ENCODE measurements around the gene CADPS2.

CADPS2 gene

GRCh38 chr7:122677149-122677548, 209.1 kb downstream of the CADPS2 start:
- no peak for ATAC-seq

GRCh38 chr7:122676466-122676865, 209.8 kb downstream of the CADPS2 start:
- no peak for ATAC-seq
- TF ChIP-seq, protein P1, sequence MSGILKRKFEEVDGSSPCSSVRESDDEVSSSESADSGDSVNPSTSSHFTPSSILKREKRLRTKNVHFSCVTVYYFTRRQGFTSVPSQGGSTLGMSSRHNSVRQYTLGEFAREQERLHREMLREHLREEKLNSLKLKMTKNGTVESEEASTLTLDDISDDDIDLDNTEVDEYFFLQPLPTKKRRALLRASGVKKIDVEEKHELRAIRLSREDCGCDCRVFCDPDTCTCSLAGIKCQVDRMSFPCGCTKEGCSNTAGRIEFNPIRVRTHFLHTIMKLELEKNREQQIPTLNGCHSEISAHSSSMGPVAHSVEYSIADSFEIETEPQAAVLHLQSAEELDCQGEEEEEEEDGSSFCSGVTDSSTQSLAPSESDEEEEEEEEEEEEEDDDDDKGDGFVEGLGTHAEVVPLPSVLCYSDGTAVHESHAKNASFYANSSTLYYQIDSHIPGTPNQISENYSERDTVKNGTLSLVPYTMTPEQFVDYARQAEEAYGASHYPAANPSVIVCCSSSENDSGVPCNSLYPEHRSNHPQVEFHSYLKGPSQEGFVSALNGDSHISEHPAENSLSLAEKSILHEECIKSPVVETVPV (CRISPR knock-in tag; IDR thresholded peaks at IDR 0.05), result no peak
- TF ChIP-seq ZFP30 (CRISPR knock-in tag; IDR thresholded peaks at IDR 0.05) (no peak), OSR1 (CRISPR knock-in tag; IDR thresholded peaks at IDR 0.05) (no peak), CSDC2 (CRISPR knock-in tag; IDR thresholded peaks at IDR 0.05) (no peak), ZFP3 (CRISPR knock-in tag; IDR thresholded peaks at IDR 0.05) (no peak), ARNTL (CRISPR knock-in tag; IDR thresholded peaks at IDR 0.05; ENCODE audit: borderline replicate concordance, low read depth) (no peak), GLIS3 (CRISPR knock-in tag; IDR thresholded peaks at IDR 0.05) (no peak), RARB (CRISPR knock-in tag; IDR thresholded peaks at IDR 0.05) (no peak), TSHZ2 (CRISPR knock-in tag; IDR thresholded peaks at IDR 0.05) (no peak), ZC3H10 (CRISPR knock-in tag; IDR thresholded peaks at IDR 0.05) (no peak), ZNF70 (CRISPR knock-in tag; IDR thresholded peaks at IDR 0.05) (no peak), TOX (CRISPR knock-in tag; IDR thresholded peaks at IDR 0.05; ENCODE audit: borderline replicate concordance) (no peak), TCF4 (CRISPR knock-in tag; IDR thresholded peaks at IDR 0.05; ENCODE audit: borderline replicate concordance) (no peak)
- TF ChIP-seq, protein P2, sequence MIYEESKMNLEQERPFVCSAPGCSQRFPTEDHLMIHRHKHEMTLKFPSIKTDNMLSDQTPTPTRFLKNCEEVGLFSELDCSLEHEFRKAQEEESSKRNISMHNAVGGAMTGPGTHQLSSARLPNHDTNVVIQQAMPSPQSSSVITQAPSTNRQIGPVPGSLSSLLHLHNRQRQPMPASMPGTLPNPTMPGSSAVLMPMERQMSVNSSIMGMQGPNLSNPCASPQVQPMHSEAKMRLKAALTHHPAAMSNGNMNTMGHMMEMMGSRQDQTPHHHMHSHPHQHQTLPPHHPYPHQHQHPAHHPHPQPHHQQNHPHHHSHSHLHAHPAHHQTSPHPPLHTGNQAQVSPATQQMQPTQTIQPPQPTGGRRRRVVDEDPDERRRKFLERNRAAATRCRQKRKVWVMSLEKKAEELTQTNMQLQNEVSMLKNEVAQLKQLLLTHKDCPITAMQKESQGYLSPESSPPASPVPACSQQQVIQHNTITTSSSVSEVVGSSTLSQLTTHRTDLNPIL (CRISPR knock-in tag; IDR thresholded peaks at IDR 0.05; ENCODE audit: low read depth), result no peak

More at GRCh38 chr7:122677149-122677548, 209.1 kb downstream of the CADPS2 start:
- TF ChIP-seq PATZ1 (CRISPR knock-in tag; IDR thresholded peaks at IDR 0.05; ENCODE audit: borderline replicate concordance), result no peak
- no peak for TF ChIP-seq ESRRG (CRISPR knock-in tag; IDR thresholded peaks at IDR 0.05)

DNA sequence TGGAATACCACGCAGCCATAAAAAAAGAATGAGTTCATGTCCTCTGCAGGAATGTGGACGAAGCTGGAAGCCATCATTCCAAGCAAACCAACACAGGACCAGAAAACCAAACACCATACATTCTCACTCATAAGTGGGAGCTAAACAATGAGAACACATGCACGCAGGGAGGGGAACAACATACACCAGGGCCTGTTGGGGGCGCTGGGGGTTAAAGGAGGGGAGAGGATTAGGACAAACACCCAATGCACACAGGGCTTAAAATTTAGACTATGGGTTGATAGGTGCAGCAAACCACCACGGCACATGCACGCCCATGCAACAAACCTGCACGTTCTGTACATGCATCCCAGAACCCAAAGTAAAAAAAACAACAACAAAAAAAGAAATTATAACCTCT, 210.6 kb downstream of the CADPS2 start:
- TF ChIP-seq GLIS3 (CRISPR knock-in tag; IDR thresholded peaks at IDR 0.05), result no peak
- TF ChIP-seq TSHZ2 (CRISPR knock-in tag; IDR thresholded peaks at IDR 0.05), result no peak
- no peak for TF ChIP-seq ZNF8 (CRISPR knock-in tag; IDR thresholded peaks at IDR 0.05)
- TF ChIP-seq, protein P1 (CRISPR knock-in tag; IDR thresholded peaks at IDR 0.05), result no peak
- TF ChIP-seq TCF4 (CRISPR knock-in tag; IDR thresholded peaks at IDR 0.05; ENCODE audit: borderline replicate concordance), result no peak
- TF ChIP-seq ARNTL (CRISPR knock-in tag; IDR thresholded peaks at IDR 0.05; ENCODE audit: borderline replicate concordance, low read depth), result no peak
- TF ChIP-seq TOX (CRISPR knock-in tag; IDR thresholded peaks at IDR 0.05; ENCODE audit: borderline replicate concordance), result no peak
- TF ChIP-seq CSDC2 (CRISPR knock-in tag; IDR thresholded peaks at IDR 0.05), result no peak
- no peak for TF ChIP-seq ZNF565 (CRISPR knock-in tag; conservative IDR thresholded peaks at IDR 0.05; ENCODE audit: low read depth)
- no peak for TF ChIP-seq BACH2 (CRISPR knock-in tag; IDR thresholded peaks at IDR 0.05; ENCODE audit: borderline replicate concordance)
- no peak for TF ChIP-seq SNAI2 (CRISPR knock-in tag; IDR thresholded peaks at IDR 0.05)
- TF ChIP-seq POU6F1 (CRISPR knock-in tag; IDR thresholded peaks at IDR 0.05; ENCODE audit: borderline replicate concordance, low read depth), result no peak
- no peak for TF ChIP-seq PPARA (CRISPR knock-in tag; IDR thresholded peaks at IDR 0.05; ENCODE audit: borderline replicate concordance)
- ATAC-seq, result no peak

All from SK-N-SH treated with all-trans-retinoic acid at 6 μM for 48 hours (cell line).